CD4-positive, alpha-beta T cell treated with Interleukin-10 for 1 hour (primary cell): ENCODE measurements around the gene QARS1.

Source experiments
- DNase-seq: peaks from one replicate; pipeline ENCODE4 v3.0.0-alpha.2; 2020

The QARS1 gene

DNA sequence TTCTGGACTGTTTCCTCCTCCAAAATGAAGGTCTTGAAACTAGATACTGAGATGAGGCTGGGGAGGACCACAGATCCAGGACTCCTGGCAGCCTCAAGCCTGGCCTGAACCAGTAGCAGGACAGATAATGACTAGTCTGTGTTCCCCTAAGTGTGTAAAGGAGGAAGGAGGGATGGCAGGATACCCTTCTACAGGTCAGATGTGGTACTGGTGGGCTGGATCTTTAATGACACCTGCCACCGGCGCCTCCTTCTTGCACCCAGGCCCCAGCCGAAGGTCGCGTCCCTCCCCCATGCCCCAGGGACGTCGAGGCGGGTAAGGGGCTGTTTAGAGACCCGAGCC lies 15.5 kb upstream of the QARS1 start:
- peak; percentile 23 for DNase-seq

DNA sequence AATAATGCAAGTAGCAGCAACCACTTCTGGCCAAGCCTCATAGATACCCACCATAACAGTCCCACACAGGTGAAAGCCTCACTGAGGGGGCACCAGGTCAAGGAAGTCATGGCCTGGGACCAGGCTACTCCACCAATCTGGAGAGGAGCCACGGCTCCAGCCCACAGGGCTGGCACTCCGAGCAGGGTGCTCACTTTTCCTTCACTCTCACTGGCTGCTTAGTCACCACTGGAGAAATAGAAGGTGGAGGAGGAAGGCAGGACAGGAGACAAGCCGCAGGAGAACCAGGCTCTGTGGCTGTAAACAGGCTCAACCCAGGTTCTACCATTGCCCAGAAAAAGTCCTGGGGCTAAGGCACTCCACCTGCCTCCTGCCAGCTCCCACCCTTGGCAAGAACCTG lies 14.9 kb upstream of the QARS1 start:
- DNase-seq, result no peak

DNA sequence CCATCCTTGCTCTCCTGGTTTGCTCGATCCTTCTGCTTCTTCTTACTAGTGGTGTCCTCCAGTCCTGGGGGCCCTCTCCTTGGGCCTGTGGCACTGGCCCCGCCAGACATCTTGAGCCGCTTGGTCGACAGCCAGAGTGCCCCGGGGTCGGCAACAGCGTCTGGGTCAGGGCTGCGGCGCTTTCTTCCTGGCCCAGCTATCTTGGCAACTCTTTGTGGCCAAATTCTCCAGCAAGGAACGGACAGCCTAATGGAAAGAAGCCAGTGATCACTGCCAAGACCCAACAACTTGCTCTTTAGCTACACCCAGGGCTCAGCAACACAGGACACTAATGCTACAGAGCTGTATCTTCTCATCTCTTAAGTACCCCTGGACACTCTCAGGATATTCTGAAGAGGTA lies 14.5 kb upstream of the QARS1 start:
- no peak for DNase-seq

DNA sequence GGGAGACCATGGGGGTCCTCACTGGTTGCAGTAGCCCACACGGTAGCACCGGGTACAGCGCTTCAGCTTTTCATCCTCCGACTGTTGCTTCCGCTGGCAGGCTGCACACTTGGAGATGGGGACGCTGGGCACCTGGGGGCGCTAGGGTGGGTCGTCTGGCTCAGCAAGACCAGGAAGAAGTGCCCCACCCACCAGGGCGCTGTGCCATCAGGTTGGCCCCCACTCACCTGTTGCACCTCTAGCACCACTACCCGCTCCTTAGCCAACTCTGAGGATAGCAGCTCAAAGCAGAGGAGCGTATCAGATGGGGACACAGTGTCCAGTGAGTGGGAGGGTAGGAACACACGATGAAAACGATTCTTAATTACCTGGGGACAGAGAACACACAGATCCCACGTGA lies 7.7 kb upstream of the QARS1 start:
- DNase-seq, result no peak

DNA sequence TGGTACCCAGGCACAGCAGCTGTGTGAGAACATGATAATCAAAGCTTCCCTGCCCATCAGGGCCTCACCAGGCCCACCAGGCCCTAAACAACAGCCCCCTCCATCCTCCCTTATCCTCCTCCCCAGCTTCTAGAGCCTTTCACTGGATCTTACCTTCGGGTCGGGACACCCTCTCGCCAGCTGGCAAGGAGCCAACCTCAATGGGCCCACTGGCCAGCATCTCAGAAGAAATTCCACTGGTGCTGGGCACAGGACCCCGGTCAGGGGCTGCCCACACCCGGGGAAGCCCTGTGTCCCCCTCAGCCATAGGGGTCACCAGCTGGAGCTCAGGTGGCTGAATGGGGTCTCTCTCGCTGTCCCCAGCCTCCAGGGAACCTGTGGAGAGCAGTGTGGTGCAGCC lies 6.8 kb upstream of the QARS1 start:
- no peak for DNase-seq

DNA sequence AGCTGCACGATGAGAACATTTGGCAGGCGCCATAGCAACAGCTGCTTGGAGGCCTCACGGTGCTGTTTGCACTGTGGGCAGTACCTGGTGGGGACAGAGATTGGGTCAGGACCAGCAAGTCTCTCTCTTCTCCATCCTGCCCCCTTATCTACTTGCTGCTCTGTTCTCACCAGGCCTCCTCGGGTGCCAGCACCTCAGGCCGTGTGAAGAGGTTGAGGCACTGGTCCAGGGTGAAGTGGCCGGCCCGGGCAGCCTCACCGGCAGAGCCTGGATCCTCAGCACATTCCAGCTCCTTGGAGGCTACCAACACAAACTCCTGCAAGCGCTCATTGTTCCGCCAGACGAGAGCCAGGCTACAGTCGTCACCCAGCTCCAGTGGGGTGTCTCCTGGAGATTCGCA lies 6.2 kb upstream of the QARS1 start:
- no peak for DNase-seq

DNA sequence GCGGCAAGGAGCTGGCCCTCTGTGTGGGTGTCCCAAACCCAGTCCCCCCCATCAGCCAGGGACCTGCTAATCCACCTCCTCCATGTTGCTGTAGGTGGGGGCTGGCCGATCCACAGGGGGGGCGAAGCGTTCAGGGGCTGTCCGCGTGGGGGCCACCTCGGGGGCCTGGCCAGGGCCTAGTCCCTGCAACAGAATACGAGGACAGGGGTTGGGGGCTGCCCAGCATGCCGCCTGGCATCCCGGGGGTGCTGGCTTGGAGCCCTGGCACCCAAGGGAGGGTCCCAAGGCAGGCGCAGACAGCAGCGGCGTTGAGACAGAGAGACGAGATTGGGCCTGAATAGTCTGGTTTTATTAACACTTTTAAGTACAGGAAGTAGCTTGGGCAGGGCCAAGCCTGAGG lies 3.8 kb upstream of the QARS1 start:
- no peak for DNase-seq

DNA sequence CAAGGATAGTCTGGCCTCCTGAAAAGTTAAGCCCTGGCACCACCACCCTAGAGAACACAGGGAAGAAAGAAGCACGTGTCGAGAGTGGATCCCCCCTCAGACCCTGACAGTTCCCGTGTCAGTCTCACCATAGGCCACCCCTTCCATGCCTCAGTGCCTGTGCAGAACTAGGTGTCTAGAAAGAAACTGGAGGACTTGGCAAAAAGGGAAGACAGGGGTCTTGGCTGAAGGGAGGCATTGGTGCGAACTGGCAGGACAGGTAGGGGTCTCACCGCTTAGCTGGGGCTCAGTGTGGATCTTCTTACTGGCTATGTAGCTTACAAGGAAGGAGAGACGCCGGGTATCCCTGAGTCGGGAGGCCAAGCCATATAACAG lies 518 bp downstream of the QARS1 start:
- no peak for DNase-seq

DNA sequence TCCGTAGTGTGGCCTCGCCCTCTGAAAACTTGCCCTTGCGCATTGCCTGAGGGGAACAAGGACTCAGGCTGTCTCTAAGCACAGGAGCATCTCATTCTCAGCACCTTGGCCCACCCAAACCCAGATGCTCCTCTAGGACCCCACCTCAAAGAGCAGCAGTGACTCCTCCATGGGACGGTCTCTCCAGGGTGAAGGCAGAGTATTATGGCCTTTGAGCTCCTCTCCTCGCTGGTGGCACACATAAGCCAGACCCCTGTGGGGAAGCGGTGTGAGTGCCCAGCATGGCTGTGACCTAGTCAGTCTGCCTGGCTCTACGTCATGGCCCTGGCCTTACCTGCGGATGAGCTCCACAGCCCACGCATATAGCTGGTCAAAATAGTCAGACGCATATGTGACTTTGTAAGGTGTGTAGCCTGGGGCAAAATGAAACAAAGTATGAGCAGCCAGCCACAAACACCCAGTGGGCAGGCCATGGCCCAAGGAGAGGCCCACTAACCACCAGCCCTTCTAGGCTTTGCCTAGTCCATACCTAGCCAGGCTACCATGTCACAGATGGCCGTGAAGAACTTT lies 4.4 kb downstream of the QARS1 start:
- DNase-seq, result no peak

DNA sequence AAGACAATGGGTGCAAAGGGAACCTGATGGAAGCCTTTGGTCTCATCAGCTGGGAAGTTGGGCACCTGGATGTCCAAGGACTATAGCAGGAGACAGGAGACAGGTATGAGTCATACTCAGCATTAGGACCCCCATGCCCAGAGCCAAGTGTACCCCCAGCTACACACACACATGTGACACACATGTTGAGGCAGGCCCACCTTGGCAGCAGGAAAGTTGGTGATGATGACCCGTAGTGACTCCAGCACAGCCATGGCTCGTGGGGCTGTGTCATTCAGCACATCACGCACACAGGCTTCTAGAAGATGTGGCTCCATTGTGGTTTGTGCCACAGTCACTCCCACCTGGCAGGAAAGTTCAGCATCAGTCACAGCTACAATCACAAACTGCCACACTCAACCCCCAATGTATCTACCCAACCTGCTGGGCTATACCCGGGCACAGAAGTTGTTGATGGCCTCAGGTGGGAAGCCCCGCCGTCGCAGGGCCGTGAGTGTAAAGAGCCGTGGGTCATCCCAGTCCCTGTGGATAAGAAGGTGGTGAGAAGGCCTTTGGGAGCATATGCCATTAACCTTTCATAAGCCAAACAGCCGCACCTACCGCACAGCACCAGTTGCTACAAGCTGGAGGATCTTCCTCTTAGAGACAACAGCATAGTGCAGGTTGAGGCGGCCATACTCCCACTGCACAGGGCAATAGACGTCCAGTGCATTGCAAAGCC lies 5.5 kb downstream of the QARS1 start:
- no peak for DNase-seq

DNA sequence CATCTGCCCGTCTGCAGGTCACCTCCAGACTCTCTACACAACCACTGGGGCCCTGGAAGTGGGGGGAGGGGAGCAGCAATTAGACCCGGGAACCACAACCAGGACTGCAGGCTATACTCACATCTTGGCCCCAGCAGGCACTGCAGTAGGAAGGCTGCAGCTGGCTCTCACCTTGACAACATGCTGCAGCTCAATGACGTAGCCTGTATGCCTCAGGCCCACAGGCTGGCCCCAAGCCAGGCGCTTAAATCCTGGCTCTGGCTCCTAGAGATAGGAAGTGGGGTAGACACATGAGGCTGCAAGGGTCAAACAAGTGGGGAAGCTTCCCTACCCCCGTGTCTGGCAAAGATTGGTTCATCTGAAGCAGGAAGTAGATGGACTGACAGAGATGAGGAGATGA lies 6.1 kb downstream of the QARS1 start:
- DNase-seq, result no peak

DNA sequence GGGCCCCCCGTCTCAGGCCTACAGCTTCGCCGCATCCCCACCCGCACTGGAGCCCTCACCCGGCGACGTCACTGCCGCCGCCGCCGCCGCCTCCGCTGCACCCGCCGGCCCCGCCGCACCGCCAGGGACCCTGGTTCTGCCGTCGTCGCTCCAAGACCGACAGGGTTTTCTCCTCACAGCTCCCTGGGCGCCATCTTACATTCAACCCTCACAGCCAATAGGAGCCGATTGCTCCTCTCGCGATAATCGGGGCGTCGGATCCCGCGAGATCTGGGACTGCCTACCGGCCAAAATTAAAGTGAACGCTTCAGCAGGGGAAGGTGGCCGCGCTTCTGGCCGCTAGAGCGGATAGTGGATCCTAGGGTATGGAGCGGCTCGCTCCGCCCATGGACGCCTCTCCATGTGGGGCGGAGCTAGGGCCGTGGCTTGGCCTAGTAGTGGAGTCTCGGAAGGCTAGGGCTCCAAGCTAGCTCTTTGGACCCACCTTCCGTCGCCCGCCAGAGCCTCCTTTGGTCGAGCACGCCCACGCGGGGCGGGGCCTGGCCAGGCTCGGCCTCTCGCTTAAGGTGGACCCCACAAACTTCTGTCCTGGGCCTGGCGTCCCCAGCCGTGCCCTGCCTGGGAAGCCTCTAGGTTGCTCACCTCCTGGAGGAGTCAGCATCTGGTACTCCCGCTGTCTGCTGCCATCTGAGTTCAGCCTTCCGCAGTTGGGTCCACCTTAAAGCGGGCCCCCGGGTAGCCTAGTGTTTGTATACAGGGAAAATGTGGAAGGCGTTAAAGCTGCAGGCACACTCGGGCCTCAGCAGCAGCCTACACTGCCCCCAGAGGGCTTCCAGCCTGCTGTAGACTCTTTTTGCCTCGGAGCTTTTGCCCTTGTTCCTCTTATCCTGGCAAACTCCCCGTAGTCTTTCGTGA lies 10.4 kb downstream of the QARS1 start, which contains the start of gene QRICH1:
Gene QRICH1 (minus strand): TSS at position 219 of the 915 bp plus-strand sequence. CDS start 17,054 bp downstream, outside the sequence.
- peak; percentile 98 for DNase-seq

DNA sequence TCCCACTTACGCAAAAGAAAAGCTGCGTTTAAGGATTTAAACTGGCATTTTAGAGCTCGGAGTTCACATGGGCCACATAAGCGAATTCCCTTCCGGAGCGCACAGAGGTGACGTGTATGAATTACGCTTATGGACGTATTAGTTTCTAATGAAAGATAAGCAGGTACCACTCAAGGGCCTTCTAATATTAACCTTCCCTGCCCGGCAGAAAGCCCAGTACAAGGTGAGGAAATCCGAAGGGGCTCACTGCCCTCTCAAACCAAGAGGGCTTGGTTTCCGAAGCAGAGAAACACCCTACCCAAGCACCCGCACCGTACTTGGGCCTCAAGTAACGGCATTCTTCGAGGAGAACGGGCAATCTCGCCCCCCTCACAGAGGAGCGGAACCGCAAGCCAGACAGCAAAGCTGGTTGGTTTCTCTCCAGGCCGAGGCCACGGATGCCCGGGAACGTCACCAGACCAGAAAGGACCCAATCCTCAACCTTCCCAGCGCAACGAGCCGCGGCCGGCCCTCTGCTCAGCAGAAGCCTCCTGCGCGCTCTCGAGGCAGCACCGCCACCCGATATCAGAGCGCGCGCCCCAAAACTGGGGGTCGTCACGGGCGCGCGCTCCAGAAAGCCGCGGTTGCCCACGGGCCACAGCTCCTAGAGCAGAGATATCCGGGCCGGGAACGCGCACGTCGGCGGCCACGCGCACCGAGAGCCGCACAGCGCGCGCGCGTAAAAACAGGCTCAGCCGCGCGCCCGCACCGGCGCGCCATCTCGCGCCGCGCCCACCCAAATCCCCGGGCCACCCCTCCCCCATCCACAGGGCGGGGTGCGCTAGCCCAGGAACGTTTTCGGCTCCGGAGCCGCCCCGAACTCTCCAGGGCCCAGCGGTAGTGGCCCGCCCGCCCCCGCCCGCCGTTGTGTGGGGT lies 11.4 kb downstream of the QARS1 start:
- peak; percentile 86 for DNase-seq

DNA sequence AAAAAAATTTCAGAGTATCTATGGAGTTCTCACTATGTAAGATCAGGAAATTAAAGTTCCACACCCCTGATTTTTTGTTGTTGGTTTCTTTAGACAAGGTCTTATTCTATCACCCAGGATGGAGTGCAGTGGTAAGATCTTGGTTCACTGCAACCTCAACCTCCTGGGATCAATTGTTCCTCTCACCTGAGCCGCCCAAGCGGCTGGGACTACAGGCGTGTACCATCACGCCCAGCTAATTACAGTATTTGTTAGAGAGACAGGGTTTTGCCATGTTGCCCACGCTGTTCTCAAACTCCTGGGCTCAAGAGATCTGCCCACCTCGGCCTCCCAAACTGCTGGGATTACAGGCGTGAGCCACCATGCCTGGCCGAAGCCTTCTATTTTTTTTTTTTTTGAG lies 23.1 kb downstream of the QARS1 start:
- DNase-seq, result no peak

DNA sequence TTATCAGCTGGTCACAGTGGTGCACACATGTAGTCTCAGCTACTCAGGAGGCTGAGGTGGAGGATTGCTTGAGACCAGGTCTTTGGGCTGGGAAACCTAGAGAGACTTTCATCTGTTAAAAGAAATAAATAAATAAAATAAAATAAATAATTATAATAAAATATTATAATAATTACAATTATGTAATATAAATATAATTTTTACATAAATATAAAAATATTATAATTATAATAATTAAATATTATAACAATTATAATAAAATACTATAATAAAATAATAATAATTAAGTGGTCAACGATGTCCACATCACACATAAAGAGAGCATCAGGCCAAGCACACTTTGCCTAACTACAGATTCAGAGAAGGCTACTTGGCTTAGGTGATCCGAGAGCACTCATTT lies 25.3 kb downstream of the QARS1 start:
- DNase-seq, result no peak

DNA sequence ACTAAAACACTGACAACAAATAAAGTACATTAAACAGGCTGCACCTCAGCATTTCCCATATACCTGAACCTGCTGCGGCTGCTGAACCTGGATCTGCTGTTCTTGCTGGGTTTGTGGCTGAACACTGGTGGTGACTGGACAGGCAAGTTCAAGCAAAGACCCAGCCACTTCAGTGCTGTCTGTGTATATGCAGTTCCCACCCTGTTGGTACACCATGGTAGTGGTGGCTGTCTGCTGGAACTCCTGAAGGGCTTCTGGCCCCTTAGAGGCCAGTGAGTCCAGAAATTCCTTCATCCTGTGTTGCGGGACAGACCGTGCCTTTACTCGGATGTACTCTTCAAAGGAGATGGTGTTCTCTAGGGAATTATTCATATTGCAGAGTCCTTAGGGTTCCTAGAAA lies 27.9 kb downstream of the QARS1 start:
- DNase-seq, result no peak

DNA sequence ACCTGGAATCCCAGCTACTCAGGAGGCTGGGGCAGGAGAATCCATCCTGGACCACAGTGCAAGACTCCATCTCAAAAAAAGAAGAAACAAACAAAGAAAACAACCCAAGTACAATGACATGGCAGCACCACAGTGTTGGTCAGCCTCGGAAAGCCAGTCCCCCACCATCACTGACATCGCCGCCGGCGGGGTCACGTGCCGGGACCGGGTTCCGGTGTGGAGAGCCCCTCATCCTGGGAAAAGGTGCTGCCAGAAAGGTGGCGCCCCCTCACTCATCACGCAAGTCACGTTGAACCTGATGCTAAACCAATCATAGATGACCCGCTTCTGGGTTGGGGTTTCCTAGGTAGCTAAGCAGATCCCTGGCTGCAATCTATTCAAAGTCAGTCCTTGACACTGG lies 28.4 kb downstream of the QARS1 start:
- DNase-seq, result no peak

DNA sequence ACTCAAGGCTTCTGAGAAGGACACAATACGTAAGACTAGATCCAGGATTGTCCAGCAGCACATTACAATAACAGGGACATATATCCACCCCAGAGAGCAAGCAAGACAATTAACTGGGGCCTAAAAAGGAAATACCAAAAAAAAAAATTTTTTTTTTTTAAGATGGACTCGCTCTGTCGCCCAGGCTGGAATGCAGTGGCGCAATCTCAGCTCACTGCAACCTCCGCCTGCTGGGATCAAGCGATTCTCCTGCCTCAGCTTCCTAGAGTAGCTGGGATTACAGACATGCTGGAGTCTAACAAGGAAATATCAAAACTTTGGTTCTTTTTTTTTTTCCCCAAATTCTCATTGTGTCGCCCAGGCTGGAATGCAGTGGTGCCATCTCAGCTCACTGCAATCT lies 46.5 kb downstream of the QARS1 start:
- no peak for DNase-seq

DNA sequence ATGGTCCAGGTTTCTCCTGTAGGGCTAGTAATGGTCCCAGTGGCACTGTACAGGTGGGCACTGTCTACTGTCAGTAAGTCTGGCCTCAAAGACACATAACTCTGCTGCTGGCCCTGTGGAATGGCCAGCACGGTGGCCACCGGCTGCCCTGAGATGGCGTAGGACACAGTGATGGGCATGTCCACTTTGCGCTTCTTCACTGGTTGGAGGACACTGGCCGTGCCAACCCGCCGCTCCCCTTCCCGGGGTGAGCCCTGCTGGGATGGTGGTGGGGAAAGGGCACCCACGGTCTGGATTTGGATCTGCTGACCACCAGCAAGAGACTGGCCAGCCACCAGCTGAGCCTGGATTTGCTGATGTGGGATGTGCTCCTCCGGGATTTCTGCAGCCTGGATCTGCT lies 47.3 kb downstream of the QARS1 start:
- DNase-seq, result no peak

DNA sequence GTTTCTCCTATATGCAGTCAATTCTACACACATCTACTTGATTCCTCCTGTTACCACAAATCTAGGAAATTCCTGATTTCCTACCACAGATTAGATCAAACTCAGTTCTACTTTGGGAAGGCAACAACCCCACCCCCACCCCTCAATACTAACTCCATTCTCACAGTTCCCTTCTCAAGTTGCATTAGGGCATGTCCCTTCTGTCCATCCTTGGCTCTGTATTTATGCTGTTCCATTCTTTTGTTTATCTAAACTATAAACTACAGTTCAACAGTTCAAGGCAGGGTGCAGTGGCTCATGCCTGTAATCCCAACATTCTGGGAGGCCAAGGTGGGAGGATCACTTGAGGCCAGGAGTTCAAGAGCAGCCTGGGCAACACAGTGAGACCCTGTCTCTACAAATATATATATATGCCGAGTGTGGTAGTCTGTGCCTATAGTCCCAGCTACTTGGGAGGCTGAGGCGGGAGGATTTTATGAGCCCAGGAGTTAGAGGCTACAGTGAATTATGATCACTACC lies 50.2 kb downstream of the QARS1 start:
- DNase-seq, result no peak

DNA sequence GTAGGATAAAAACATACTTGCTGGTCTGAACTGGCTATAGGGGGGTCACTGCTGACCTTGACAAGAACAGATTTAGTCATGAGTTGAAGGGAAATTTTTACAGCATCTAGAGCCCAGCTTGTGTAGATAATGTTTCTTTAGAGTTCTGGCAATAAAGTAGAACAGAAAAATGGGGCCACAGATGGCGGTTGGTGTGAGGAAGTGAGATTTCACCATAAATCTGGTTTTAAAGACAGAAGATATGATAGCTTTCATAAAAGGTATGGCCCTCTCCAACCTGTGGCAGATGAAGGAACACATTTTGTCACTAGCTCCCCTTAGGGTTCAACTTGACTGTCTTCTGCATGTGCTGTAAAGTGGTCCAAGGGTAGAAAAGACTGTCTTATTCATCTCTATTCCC lies 51.0 kb downstream of the QARS1 start:
- no peak for DNase-seq
